Osteocyte (in vitro differentiated cells): Measurements from ENCODE around the gene FBXO48. TPM values are rescaled to one million over a fixed set of nuclear protein-coding genes. Genes with fewer than 3 reads are reported as not detected.

Experiments used
- DNase-seq: peaks from one replicate; pipeline ENCODE4 v3.0.0; 2021; ENCODE audit warnings: mixed read lengths; ENCODE audit not compliant: unreplicated experiment; ENCODE audit errors: extremely low spot score
- H3K27ac Mint-ChIP-seq: one replicate; pipeline ENCODE4 v1.8.0; 2021; ENCODE audit warnings: mild to moderate bottlenecking, mixed read lengths; ENCODE audit not compliant: unreplicated experiment
- H3K27me3 Mint-ChIP-seq: one replicate; pipeline ENCODE4 v1.8.0; 2021; ENCODE audit warnings: mixed read lengths; ENCODE audit not compliant: unreplicated experiment
- H3K36me3 Mint-ChIP-seq: one replicate; pipeline ENCODE4 v1.8.0; 2021; ENCODE audit warnings: mixed read lengths; ENCODE audit not compliant: unreplicated experiment
- H3K4me1 Mint-ChIP-seq: one replicate; pipeline ENCODE4 v1.8.0; 2021; ENCODE audit warnings: mixed read lengths; ENCODE audit not compliant: unreplicated experiment
- H3K4me3 Mint-ChIP-seq: one replicate; pipeline ENCODE4 v1.8.0; 2021; ENCODE audit warnings: mild to moderate bottlenecking, moderate library complexity, mixed read lengths; ENCODE audit not compliant: unreplicated experiment
- H3K9me3 Mint-ChIP-seq: one replicate; pipeline ENCODE4 v1.8.0; 2021; ENCODE audit warnings: mixed read lengths; ENCODE audit not compliant: unreplicated experiment
- total RNA-seq: library from RNA; stranded (reverse); gene quantifications from 2 replicates; pipeline ENCODE4 v1.2.1, GENCODE V29; 2021
- TF ChIP-seq, protein P1 (sequence below): fragments of 200-600 bp; sonication (generic); IDR thresholded peaks from 2 replicates; pipeline ENCODE4 v1.5.0; 2021; ENCODE audit warnings: antibody characterized with exemption, mild to moderate bottlenecking, moderate library complexity

The FBXO48 gene
- total RNA-seq, 1 donor from 2014 or later: 0.81 TPM

DNA sequence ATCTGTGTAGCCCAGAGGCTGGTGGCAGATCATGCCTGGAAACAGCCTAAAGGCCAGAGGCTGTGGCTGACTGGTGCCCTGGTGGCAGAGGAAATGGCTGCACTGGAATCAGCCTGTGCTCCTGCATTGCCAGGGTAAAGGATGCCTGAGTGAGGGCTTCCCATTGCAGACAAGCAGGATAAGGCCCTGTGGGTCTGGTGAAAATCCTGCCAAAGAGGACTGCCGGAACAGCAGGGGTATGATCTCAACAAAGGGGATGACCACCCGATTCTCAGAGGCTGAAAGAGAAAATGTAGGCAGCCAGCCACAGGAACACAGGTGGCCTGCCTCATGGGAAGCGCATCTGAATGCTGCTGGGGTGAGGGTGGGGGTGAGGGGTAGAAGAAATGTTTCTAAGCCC, 48.2 kb downstream of the FBXO48 start:
- H3K4me1 Mint-ChIP-seq: no peaks in the 10 kb centered on the region
- H3K9me3 Mint-ChIP-seq: no peaks in the 10 kb centered on the region
- TF ChIP-seq, protein P1, sequence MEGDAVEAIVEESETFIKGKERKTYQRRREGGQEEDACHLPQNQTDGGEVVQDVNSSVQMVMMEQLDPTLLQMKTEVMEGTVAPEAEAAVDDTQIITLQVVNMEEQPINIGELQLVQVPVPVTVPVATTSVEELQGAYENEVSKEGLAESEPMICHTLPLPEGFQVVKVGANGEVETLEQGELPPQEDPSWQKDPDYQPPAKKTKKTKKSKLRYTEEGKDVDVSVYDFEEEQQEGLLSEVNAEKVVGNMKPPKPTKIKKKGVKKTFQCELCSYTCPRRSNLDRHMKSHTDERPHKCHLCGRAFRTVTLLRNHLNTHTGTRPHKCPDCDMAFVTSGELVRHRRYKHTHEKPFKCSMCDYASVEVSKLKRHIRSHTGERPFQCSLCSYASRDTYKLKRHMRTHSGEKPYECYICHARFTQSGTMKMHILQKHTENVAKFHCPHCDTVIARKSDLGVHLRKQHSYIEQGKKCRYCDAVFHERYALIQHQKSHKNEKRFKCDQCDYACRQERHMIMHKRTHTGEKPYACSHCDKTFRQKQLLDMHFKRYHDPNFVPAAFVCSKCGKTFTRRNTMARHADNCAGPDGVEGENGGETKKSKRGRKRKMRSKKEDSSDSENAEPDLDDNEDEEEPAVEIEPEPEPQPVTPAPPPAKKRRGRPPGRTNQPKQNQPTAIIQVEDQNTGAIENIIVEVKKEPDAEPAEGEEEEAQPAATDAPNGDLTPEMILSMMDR: no peak

DNA sequence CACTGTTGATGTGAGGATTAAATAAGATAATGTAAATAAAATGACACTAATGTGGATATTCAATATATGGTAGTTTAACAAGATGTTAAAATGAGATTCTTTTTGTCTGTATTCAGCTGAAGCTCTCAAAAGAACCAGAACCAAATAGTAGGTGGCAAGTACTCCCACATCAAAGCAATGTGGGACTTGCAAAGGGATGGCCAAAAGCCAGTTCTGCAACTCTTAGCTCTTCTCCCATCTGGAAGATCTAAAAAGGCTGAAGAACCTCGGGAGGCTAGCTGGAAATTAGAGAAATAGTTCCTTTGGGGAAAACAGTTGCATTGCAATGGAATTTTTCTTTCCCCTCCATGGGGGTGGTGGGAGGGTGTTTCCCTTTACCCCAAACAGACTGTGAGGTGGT, 48.7 kb downstream of the FBXO48 start:
- DNase-seq: no peak
- H3K27me3 Mint-ChIP-seq: peaks cover 16% of the 10 kb centered on the region
- no peaks in the 10 kb centered on the region for H3K4me1 Mint-ChIP-seq
- TF ChIP-seq, protein P1: no peak
- H3K9me3 Mint-ChIP-seq: no peaks in the 10 kb centered on the region
- no peaks in the 10 kb centered on the region for H3K36me3 Mint-ChIP-seq
- H3K4me3 Mint-ChIP-seq: no peak overlapping the region
- no peak overlapping the region for H3K27ac Mint-ChIP-seq

More for the DNA sequence above, 48.2 kb downstream of the FBXO48 start:
- no peak for DNase-seq
- no peaks in the 10 kb centered on the region for H3K36me3 Mint-ChIP-seq
- no peak overlapping the region for H3K27ac Mint-ChIP-seq
- H3K4me3 Mint-ChIP-seq: no peak overlapping the region
- peaks cover 16% of the 10 kb centered on the region for H3K27me3 Mint-ChIP-seq

DNA sequence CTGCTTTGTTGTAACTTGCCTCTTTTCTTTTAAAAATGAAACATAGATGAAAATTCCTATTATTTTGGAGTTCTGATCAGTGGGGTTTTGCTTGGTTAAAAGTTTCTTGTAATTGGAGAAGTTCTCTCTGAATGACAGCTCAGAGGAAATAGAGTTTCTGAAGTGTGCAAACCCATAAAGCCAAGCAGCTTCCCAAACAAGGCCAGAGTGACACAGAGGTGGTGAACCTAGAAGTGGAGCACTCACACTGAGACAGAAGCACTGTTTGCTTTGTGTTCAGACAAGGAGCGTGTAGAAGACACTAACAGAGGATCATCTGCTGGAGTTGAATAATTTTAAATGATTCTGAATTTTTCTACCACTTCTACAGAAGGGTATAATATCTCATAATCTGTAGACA, 49.2 kb downstream of the FBXO48 start:
- Mint-ChIP-seq H3K36me3 (no peaks in the 10 kb centered on the region), H3K27me3 (peaks cover 15% of the 10 kb centered on the region), H3K9me3 (no peaks in the 10 kb centered on the region), H3K27ac (no peak overlapping the region), H3K4me1 (no peaks in the 10 kb centered on the region), H3K4me3 (no peak overlapping the region)
- TF ChIP-seq, protein P1: no peak
- DNase-seq: no peak

DNA sequence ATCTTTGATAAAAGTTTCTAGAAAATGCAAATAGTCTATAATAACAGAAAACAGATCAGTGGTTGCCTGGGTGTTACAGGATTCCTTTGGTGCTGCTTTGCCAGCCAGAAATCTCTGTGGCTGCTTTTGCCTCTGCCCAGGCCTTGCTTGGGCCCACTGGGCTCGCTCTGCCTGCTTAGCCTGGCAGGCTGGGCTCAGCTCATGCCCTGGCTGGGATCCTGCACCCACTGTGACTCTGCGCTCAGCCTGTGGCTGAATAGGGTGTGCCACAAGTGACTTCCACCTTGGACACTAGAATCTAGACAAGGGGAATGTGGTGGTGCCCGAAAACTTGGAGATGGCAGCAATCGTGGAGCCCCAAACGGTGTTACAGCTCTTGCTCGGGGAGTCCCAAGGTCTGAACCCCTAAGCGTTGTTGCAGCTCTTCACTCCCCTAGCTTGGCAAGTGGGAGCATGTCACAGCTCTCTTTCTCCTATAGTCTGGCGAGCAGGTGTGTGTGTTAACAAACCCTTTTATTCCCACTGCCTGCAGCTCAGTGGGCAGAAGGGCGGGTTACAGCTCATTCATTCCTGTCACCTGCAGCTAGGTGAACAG, 50.9 kb downstream of the FBXO48 start:
- no peaks in the 10 kb centered on the region for H3K9me3 Mint-ChIP-seq
- H3K27me3 Mint-ChIP-seq: peaks cover 3% of the 10 kb centered on the region
- H3K4me3 Mint-ChIP-seq: no peak overlapping the region
- DNase-seq: no peak
- TF ChIP-seq, protein P1: no peak
- no peak overlapping the region for H3K27ac Mint-ChIP-seq
- no peaks in the 10 kb centered on the region for H3K36me3 Mint-ChIP-seq
- H3K4me1 Mint-ChIP-seq: no peaks in the 10 kb centered on the region

DNA sequence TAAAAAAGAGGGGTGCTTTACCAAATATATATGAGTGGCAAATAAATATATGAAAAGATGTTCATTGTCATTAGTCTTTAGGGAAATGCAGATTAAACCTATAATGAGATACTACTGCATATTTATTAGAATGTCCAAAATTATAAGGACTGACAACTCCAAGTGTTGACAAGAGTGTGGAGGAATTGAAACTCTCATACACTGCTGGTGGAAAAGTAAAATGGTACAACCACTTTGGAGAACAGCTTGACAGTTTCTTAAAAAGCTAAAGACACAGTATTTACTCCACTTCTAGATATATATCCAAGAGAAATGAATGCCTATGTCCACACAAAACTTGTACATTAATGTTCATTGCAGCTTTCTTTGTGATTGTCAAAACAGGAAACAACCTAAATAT, 51.6 kb downstream of the FBXO48 start:
- no peak for DNase-seq
- TF ChIP-seq, protein P1: no peak
- Mint-ChIP-seq H3K27ac (no peak overlapping the region), H3K9me3 (no peaks in the 10 kb centered on the region), H3K4me3 (no peak overlapping the region), H3K27me3 (peaks cover 7% of the 10 kb centered on the region), H3K36me3 (no peaks in the 10 kb centered on the region), H3K4me1 (no peaks in the 10 kb centered on the region)
